AG04449 (cell line): ENCODE data around the gene APOL1.

Source experiments
- CTCF ChIA-PET: fragments of 350-600 bp; formaldehyde crosslinking; extraction: SDS; loops from one replicate; lab custom pipeline; 2021; ENCODE audit warnings: antibody characterized with exemption; lab: Yijun Ruan, JAX
- POLR2A ChIA-PET: fragments of 400-600, 350-600 bp; formaldehyde crosslinking; extraction: SDS; loops from one replicate; lab custom pipeline; 2020; ENCODE audit warnings: antibody characterized with exemption, inconsistent platforms; lab: Yijun Ruan, JAX
- DNase-seq: peaks from one replicate; pipeline ENCODE4 v3.0.0-alpha.2; 2010; ENCODE audit warnings: low read depth, low spot score
- H3K4me3 ChIP-seq: 2 replicates; pipeline ENCODE4 v1.5.1; 2011; ENCODE audit warnings: low read depth, mild to moderate bottlenecking, control low read depth, low read length
- TF ChIP-seq, protein P1 (sequence below): IDR thresholded peaks from one replicate; pipeline ENCODE4 v1.5.1; 2011; ENCODE audit warnings: mild to moderate bottlenecking, moderate library complexity, low read length, control low read depth, inconsistent platforms; ENCODE audit not compliant: insufficient read depth; ENCODE audit errors: missing control alignments

Gene APOL1

DNA sequence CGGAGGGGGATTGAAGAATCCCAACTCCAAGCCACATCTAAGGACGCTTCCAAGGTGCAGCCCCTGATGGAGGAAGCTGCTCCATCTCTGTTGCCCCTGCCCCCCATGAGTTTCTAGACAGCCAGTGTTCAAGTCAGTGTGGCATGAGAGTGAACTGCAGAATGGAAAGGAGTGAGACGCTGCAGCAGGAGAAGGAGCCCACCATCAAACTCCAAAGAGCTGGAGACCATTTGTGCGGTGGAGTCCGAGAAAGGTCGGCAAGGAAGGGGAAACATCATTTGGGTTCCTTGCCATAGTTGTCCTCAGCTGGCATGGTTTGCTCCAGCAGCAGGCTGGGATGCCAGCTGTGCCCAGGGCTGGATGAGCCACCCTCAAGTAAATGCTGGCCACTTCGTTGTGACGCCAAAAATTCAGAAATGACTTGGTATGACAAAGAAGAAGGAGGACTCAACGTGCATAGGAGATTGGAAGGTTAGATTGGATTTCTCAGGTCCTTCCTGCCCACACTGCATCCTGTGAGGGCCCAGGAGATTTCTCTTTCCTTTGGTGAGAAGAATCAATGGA lies 30.0 kb upstream of the APOL1 start:
- no peak for DNase-seq
- ChIA-PET CTCF (no interaction called here), POLR2A (no interaction called here)
- no peak overlapping the region for H3K4me3 ChIP-seq
- TF ChIP-seq, protein P1, sequence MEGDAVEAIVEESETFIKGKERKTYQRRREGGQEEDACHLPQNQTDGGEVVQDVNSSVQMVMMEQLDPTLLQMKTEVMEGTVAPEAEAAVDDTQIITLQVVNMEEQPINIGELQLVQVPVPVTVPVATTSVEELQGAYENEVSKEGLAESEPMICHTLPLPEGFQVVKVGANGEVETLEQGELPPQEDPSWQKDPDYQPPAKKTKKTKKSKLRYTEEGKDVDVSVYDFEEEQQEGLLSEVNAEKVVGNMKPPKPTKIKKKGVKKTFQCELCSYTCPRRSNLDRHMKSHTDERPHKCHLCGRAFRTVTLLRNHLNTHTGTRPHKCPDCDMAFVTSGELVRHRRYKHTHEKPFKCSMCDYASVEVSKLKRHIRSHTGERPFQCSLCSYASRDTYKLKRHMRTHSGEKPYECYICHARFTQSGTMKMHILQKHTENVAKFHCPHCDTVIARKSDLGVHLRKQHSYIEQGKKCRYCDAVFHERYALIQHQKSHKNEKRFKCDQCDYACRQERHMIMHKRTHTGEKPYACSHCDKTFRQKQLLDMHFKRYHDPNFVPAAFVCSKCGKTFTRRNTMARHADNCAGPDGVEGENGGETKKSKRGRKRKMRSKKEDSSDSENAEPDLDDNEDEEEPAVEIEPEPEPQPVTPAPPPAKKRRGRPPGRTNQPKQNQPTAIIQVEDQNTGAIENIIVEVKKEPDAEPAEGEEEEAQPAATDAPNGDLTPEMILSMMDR: no peak

DNA sequence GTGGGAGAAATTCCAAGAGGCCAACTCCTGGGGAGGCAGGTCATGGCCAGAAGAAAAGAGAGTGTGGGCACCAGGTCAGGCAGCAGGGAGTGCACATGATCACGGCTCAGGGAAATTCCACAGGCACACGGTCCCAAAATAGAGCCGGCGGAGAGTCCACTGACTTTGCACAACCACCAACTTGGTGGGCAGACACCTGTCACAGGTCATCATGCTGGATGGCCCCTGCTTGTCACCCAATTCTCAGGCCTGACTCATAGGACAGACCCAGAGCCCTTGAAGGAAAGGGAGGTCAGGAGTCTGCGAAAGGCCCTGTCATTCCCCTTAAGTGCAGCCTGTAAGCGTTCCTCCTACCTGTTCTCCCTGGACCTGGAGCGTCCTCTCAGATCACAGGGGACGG lies 29.4 kb upstream of the APOL1 start:
- POLR2A ChIA-PET: no interaction called here
- CTCF ChIA-PET: no interaction called here
- TF ChIP-seq, protein P1: no peak
- no peak for DNase-seq
- no peak overlapping the region for H3K4me3 ChIP-seq

GRCh38 chr22:36224245-36224644 lies 28.7 kb upstream of the APOL1 start:
- CTCF ChIA-PET: no interaction called here
- TF ChIP-seq, protein P1: no peak
- POLR2A ChIA-PET: no interaction called here
- DNase-seq: no peak
- no peak overlapping the region for H3K4me3 ChIP-seq

GRCh38 chr22:36225333-36225922 lies 27.5 kb upstream of the APOL1 start:
- POLR2A ChIA-PET: no interaction called here
- CTCF ChIA-PET: interaction anchor here (1.0 kb wide), 1 partner anchor 9 kb away, joined by 3 read pairs; no protein-coding TSS in a partner anchor
- no peak for DNase-seq
- TF ChIP-seq, protein P1: no peak
- no peak overlapping the region for H3K4me3 ChIP-seq

DNA sequence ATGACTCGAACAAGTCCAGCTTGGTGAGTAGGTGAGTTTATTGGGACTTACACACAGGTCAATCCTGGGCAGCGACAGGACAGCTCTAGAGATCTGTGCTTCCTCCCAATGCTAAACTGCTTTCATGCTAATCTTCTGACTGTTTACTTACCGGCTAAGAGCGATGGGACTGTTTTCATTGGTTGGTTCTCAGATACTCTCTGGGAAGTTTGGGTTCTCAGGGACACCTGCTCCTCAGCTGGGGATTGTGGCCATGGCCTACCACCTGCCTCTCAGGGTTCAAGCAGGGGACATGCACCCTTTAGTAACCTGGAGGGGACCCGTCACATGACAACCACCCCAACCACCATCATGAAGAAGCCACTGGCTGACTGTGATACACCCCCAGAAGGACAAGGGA lies 26.7 kb upstream of the APOL1 start:
- no peak for DNase-seq
- H3K4me3 ChIP-seq: no peak overlapping the region
- ChIA-PET POLR2A (no interaction called here), CTCF (interaction anchor here (1.0 kb wide), 2 partner anchors 10 to 13 kb away, joined by 3 to 4 read pairs; partner anchors contain the start of gene APOL2)
- TF ChIP-seq, protein P1: no peak

DNA sequence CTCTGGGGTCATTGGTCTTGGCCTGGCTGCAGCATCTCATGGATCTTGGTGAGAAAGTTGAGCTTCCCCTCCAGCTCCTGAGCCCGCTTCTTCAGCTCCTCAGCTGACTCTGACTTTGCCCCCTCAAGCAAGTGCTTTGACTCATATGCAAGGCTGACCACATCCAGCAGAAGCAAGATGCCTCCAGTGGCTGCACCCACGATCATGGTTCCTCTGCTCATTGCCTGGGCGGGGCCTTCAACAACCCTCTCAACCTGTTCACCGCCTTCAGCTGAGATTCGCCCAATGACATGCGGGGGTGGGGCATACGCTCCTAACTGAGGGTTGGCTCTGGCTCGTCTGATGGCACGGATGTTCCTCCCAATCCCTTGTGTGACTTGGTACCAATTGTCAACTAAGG lies 25.5 kb upstream of the APOL1 start:
- H3K4me3 ChIP-seq: no peak overlapping the region
- CTCF ChIA-PET: interaction anchor here (0.6 to 1.6 kb wide), 5 partner anchors 10 to 259 kb away, joined by 3 to 8 read pairs (median 4); no protein-coding TSS in a partner anchor
- TF ChIP-seq, protein P1: no peak
- DNase-seq: no peak
- POLR2A ChIA-PET: no interaction called here
